HG02943 (cell line): ENCODE data around the gene SPON1.
"Not testable (repeated sequence)": the region's sequence is repeated elsewhere in the genome, so short reads cannot be mapped to it uniquely, and the experiment has no call there.

Experiments
- ATAC-seq: cut with Tn5 transposase; IDR thresholded peaks from one replicate; pipeline ENCODE4 v1.9.1; 2021; ENCODE audit warnings: mild to moderate bottlenecking, low read depth, moderate library complexity; ENCODE audit not compliant: unreplicated experiment

SPON1 gene

GRCh38 chr11:14173679-14174078, 211.2 kb downstream of the SPON1 start:
- ATAC-seq = not testable (repeated sequence)

DNA sequence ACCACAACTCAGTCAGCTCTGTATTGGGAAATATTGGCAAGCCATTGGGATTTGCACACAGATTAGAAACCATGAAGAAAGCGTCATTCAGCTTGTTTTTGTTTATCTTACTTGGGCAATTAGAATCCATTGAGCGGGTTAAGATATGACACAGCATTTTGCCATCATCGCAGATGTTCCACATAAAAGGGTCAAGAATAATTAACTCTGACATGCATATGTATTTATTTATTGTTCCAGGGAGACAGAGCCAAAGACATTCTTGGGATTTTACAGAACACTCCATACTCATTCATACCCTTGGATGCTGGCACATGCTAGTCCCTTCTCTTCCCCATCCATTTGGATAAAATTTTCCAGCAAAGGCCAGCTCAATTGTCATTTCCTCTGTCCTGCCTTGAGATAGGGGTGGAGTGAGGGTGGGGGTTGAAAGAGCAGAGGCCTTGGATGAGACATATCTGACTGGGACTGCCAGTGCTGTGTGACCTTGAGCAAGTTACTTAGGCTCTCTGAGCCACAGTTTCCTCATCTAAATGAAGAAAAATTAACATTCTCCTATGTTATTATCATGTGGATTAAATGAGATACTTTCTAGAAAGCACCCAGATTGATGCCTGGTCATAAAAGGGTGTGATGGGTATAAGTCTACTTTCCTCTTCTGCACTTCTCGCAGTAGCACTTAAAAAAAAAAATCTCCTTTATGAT, 216.7 kb downstream of the SPON1 start:
- ATAC-seq = no peak

GRCh38 chr11:14181121-14181520, 218.6 kb downstream of the SPON1 start:
- no peak for ATAC-seq

- ATAC-seq = no peak
Observed at GRCh38 chr11:14182833-14183364, 220.4 kb downstream of the SPON1 start.

DNA sequence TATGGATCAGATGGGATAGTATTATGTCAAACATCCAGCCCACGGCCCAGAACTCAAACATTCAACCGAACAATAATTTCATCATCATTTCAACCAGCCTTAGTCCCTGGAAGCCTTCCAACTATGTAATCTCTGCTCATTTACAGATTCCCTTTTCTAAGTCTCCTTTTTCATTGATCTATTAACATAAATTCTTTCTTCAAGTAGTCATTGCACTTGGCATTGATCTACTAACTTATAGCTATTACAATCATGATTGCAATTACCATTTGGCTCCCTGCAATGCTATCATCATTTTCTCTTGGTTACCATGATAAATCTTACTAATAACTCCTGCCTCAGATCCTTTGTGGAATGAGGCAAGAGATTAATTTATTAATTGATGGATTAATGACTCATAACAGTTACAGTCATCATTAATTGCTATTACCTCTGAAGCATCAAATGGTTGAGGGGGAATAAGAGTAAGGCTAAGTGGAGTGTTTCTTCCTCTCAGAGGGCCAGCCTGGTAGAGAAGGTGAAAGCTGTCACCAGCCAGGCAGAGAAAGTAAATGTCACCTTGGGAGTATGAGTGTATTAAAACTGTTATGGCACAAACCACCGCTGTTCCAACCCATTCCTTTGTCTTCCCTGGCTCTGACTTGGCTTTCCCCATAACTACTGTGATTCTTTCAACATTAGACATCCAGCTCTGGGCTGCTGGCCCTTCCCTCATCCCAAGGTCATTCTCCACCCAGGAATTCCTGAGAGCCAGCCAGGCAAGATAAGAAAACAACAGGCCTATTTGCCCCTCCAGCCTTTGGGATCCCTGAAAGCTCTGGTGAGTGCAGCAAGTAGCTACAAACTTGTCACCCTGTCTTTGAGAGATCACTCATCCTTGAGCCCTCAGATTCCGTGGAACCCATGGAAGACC, 221.8 kb downstream of the SPON1 start:
- no peak for ATAC-seq

DNA sequence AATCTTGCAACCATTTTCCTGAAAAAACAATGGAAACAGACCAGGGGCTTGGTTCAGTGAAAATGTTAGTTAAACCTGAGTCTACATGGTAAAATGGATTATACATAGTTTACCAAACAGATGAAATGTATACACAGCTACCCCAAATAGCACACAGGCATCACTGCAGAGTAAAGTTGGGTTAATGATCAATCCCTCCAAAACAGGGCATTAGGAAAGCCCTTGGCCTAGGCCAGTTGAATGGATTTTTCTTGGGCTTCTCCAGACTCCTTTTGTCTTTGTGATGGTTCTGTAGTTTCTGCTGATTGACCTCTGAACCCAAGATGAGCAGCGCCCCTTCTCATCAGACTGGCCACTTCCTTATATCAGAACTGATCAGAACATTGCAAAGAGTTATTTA, 222.9 kb downstream of the SPON1 start:
- ATAC-seq = no peak

GRCh38 chr11:14186046-14186775, 223.7 kb downstream of the SPON1 start:
- ATAC-seq = no peak

- no peak for ATAC-seq
Observed at GRCh38 chr11:14189874-14190273, 227.4 kb downstream of the SPON1 start.

GRCh38 chr11:14190992-14191778, 228.7 kb downstream of the SPON1 start:
- ATAC-seq = no peak

DNA sequence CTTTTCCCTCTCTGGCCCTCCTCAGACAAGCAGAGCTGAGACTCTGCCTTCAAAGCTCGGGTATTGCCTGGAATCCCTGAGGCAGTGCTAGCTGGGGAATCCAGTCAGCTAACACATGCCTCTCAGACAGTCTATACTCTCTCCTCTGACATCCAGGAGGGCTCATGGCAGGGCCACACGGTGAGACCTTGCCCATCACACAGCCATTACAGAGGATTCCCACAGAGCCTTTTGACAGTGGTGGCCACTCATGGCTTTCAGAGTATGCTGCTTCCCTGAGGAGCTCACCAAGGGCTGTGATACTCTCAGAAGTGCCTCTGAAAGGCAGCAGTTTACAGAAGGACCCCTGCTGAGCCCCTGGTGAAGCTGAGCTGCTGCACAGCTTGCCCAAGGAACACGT, 231.1 kb downstream of the SPON1 start:
- ATAC-seq = no peak

GRCh38 chr11:14202251-14203196, 240.0 kb downstream of the SPON1 start:
- no peak for ATAC-seq

DNA sequence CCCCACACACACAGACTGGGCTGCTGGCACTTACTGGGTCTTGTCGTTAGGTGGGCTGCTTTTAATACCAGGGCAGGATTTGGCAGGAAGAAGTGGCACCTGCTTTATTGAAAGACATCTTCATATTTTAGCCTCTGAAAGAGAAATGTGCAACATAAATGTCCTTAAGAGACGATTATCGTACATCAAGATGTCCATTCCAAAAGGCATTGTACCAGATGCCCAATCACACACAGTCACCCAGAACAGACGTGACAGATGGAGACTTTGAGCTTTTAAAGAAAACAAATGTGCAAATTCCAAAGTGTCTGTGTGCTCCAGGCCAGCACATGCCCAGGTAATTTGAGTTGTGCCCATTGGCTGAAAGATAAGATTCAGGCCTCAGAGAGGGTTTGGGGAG, 240.8 kb downstream of the SPON1 start:
- ATAC-seq = no peak

GRCh38 chr11:14212986-14213385, 250.5 kb downstream of the SPON1 start:
- no peak for ATAC-seq

GRCh38 chr11:14218728-14219127, 256.2 kb downstream of the SPON1 start:
- ATAC-seq = no peak

- no peak for ATAC-seq
Observed at GRCh38 chr11:14223636-14224288, 261.2 kb downstream of the SPON1 start.

- no peak for ATAC-seq
Observed at GRCh38 chr11:14224395-14224794, 261.9 kb downstream of the SPON1 start.

- no peak for ATAC-seq
Observed at GRCh38 chr11:14225666-14226065, 263.1 kb downstream of the SPON1 start.

DNA sequence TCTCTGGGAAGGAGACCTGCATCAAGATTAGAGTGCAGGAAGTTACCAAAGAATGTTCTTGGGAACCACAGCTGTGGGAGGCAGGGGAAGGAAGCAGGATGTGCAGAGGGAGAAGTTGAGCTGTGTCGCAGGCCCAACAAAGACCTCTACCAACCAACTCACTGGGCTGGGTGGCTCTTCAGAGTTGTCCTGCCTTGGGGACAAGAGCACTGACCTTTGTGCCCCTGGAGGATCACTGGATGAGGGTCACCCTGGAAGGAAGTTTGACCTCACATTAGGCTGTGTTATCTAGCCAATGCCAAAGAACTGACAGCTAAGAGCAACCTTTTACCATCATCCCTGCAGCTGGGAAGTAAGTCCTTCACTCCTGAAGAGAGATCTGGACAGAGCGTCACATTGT, 265.8 kb downstream of the SPON1 start:
- no peak for ATAC-seq
